K562 (cell line): ENCODE data around the gene NAGPA.

Source experiments
- CTCF ChIP-seq, 3 experiments: IDR thresholded peaks in 2 of 3; conservative IDR thresholded peaks in 1 of 3; 2 replicates each; pipeline ENCODE4 v1.5.1; 2011 to 2012; ENCODE audit warnings: low read length in 3 of 3, mild to moderate bottlenecking in 3 of 3, control low read depth in 2 of 3, improper control_type of control experiment in 1 of 3, inconsistent platforms in 1 of 3, low read depth in 1 of 3, mixed read lengths in 1 of 3, moderate library complexity in 1 of 3; ENCODE audit not compliant: insufficient read depth in 2 of 3
- ELF4 ChIP-seq: fragments of 450-650 bp; formaldehyde crosslinking; IDR thresholded peaks from 2 replicates; pipeline ENCODE4 v1.4.0; 2022; ENCODE audit warnings: missing genetic modification characterization
- FOXP4 ChIP-seq: sonication (generic); formaldehyde crosslinking; IDR thresholded peaks from 2 replicates; pipeline ENCODE4 v1.8.0; 2022; ENCODE audit warnings: mild to moderate bottlenecking, missing genetic modification reagents, borderline replicate concordance
- HDAC6 ChIP-seq: IDR thresholded peaks from 2 replicates; pipeline ENCODE4 v1.6.1; 2012; ENCODE audit warnings: low read depth, mild to moderate bottlenecking, control low read depth, inconsistent platforms, low read length, moderate library complexity
- HMG20A ChIP-seq: fragments of 450-650 bp; formaldehyde crosslinking; conservative IDR thresholded peaks from 2 replicates; pipeline ENCODE4 v1.4.0; 2020; ENCODE audit warnings: mild to moderate bottlenecking, mixed read lengths
- HOMEZ ChIP-seq: fragments of 250-450 bp; sonication (Bioruptor Pico); IDR thresholded peaks from 2 replicates; pipeline ENCODE4 v1.4.0; 2020; ENCODE audit warnings: mild to moderate bottlenecking, moderate library complexity
- POLR2A ChIP-seq: fragments of 450-650 bp; conservative IDR thresholded peaks from 2 replicates; pipeline ENCODE4 v1.6.1; 2016
- POLR2AphosphoS2 ChIP-seq: IDR thresholded peaks from 2 replicates; pipeline ENCODE4 v1.6.1; 2012; ENCODE audit warnings: low read length, improper control_type of control experiment
- PTRF ChIP-seq: fragments of 450-650 bp; IDR thresholded peaks from 2 replicates; pipeline ENCODE4 v1.6.1; 2016; ENCODE audit warnings: mild to moderate bottlenecking, missing genetic modification characterization, missing compliant biosample characterization
- RAD21 ChIP-seq, 2 experiments: fragments of 250-450 bp in 1 of 2; fragments of 450-650 bp in 1 of 2; sonication (Bioruptor Pico) in 1 of 2; formaldehyde crosslinking in 1 of 2; IDR thresholded peaks in 1 of 2; conservative IDR thresholded peaks in 1 of 2; 2 replicates each; pipeline versions ENCODE4 v1.4.0 to v1.8.0; 2020 to 2022; ENCODE audit warnings: mild to moderate bottlenecking in 2 of 2, moderate library complexity in 1 of 2
- REST ChIP-seq, 2 experiments: fragments of 450-650 bp; formaldehyde crosslinking in 1 of 2; IDR thresholded peaks; 2 replicates each; pipeline versions ENCODE4 v1.4.0 to v1.6.1; 2014 to 2020; ENCODE audit warnings: mild to moderate bottlenecking in 2 of 2, borderline replicate concordance in 1 of 2, low read depth in 1 of 2
- ZBTB49 ChIP-seq: sonication (generic); formaldehyde crosslinking; IDR thresholded peaks from 2 replicates; pipeline ENCODE4 v1.8.0; 2022; ENCODE audit warnings: missing genetic modification reagents, mild to moderate bottlenecking, borderline replicate concordance
- ZBTB8A ChIP-seq: fragments of 450-650 bp; IDR thresholded peaks from 2 replicates; pipeline ENCODE4 v1.6.1; 2018; ENCODE audit warnings: mild to moderate bottlenecking, moderate library complexity; ENCODE audit not compliant: partially characterized antibody
- ZKSCAN8 ChIP-seq: fragments of 200-800 bp; sonication (Bioruptor generic); IDR thresholded peaks from 2 replicates; pipeline ENCODE4 v1.6.1; 2016; ENCODE audit warnings: missing genetic modification characterization, missing compliant biosample characterization

GRCh38 chr16:5030251-5030870 is 3.4 kb downstream of the NAGPA start:
- TF ChIP-seq FOXP4 (CRISPR knock-in tag): no peak
- TF ChIP-seq HOMEZ (CRISPR knock-in tag): no peak
- no peak for TF ChIP-seq PTRF (tag)
- TF ChIP-seq HMG20A (CRISPR knock-in tag): no peak
- no peak for TF ChIP-seq REST (IDR thresholded peaks at IDR 0.05; ENCODE audit: borderline replicate concordance)
- TF ChIP-seq REST (CRISPR knock-in tag; IDR thresholded peaks at IDR 0.05; ENCODE audit: low read depth): no peak
- TF ChIP-seq POLR2A: no peak
- TF ChIP-seq ZBTB49 (CRISPR knock-in tag): no peak
- TF ChIP-seq ZKSCAN8 (CRISPR knock-in tag): no peak
- no peak for TF ChIP-seq HDAC6
- no peak for TF ChIP-seq ZBTB8A
- no peak for TF ChIP-seq POLR2AphosphoS2
- TF ChIP-seq ELF4 (CRISPR knock-in tag): no peak
- TF ChIP-seq RAD21 (CRISPR knock-in tag; conservative IDR thresholded peaks at IDR 0.05 in 1 of 2, IDR thresholded peaks at IDR 0.05 in 1 of 2): no peak
- TF ChIP-seq CTCF (IDR thresholded peaks at IDR 0.05 in 2 of 3, conservative IDR thresholded peaks at IDR 0.05 in 1 of 3; ENCODE audit: insufficient read depth in 2 of 3, low read depth in 1 of 3, low read length in 3 of 3): no peak
